Measurements from ENCODE around the gene PYM1.
"Not testable (repeated sequence)": the region's sequence is repeated elsewhere in the genome, so short reads cannot be mapped to it uniquely, and the experiment has no call there.

PYM1 gene

DNA sequence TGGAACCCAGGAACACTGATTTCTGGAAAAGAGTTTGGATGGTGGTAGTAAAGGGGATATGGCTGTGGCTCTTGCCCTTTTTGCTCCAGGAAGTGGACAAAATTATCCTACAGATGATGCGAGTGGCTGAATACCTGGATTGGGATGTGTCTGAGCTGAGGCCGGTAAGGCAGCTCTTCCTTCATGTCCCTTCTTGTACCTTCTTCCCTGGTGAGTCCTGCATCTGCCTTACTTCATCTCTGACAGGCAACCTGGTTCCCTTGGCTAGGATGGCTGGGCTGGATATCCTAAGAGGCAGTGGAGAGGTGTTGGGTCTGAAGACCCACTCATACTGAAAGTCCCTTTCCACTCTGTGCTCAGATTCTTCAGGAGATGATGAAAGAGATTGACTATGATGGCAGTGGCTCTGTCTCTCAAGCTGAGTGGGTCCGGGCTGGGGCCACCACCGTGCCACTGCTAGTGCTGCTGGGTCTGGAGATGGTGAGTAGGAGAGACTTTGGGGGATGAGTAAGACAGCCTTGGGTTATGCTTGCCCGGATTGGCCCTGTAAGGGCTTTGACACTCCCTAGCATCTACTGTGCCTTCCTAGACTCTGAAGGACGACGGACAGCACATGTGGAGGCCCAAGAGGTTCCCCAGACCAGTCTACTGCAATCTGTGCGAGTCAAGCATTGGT lies 11.3 kb upstream of the PYM1 start:
- peak; percentile 27 to 50 for DNase-seq

DNA sequence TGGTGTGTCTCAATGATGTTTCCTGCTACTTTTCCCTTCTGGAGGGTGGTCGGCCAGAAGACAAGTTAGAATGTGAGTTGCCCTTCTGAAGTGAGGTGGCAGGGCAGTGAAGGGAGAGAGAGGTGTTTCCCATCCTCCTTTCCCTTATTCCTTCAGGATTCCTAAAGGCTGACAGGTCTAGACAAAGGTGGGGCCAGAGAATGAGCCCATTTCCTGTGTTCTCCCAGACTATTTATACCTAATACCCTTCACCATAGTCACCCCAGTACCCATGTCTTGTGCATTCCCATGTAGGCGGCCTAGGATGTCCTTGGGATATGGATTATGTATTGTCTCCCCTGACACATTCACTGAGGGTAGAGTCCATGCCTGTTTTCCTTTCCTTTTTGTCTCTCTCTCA lies 10.3 kb upstream of the PYM1 start:
- no peak for DNase-seq

DNA sequence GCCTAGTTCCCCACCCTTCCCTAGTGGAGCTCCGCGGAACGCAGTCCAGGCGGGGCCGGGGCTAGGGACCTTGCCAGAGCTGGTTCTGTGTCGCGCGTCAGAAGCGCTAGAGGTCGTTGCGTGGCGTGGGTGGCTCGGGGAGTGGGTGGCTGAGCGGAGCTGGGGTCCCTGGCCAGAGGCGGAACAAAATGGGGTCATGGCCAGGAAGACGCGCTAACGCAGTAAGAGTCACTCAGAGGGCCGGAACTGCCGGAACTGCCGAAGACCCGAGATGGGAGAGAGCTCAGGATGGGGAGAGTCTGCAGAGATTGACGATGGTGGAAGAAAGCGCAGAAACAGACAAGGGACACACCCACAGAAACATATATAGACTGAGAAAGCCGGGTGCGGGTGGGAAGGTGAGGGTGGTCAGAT lies 8.1 kb upstream of the PYM1 start:
- DNase-seq: peak; percentile 50 to 61

DNA sequence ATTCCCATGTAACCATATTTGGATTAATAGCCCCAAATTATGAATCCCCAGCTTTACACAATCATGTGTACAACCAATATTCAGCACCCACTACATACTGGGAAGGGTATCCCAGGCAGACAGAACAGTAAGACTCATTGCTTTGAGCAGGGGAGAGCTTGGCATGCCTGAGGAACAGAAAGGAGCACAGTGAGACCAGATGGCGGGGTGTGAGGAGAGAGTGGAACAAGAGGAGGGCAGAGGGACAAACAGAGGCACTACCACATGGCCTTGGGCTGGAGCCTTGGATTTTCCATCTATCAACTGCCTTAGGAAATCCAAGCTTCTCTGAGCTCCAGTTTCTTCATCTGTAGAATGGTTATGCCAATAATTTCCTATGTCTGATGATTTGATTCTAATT lies 7.1 kb upstream of the PYM1 start:
- DNase-seq: no peak

DNA sequence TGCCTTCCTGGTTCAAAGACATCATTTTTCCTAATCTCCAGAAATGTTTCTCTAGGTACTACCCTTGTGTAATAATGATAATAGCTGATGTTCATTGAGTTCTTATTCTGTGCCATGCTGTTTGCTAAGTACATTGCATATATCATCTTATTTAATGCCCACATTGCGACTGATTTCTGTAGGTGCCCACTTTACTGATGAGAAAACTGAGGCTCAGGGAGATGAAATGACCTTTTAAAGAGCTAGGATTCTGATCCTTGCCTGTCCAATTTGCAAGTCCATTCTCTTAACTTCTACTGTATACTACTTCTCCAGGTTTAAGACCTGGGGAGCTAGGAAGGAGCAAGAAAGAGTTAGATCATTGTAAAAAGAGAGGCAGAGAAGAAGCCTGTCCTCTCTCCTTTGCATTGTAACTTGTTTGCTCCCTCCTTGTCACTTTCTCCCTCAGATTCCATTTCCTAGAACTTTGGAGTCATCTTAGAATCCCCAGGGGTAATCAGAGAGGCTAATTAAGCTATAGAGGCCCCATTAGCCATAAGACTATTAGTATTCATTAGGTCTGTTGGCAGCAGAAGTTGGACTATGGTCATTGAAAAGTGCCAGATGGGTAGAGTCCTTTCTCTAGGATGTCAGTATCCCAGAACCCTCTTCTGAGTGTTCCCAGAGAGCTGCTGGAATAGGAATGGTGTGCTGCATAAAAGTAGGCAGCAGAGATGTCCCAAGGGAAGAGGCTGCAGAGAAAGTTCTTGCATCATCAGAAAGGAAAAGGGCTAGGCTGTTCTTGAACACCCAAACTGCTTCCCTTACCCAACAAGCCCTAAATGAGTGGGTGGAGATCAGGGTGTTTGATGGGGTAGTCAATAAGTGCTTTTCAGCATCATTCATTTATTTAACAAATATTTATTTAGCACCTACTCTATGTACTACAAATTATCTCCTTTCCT lies 6.4 kb upstream of the PYM1 start:
- DNase-seq: no peak

DNA sequence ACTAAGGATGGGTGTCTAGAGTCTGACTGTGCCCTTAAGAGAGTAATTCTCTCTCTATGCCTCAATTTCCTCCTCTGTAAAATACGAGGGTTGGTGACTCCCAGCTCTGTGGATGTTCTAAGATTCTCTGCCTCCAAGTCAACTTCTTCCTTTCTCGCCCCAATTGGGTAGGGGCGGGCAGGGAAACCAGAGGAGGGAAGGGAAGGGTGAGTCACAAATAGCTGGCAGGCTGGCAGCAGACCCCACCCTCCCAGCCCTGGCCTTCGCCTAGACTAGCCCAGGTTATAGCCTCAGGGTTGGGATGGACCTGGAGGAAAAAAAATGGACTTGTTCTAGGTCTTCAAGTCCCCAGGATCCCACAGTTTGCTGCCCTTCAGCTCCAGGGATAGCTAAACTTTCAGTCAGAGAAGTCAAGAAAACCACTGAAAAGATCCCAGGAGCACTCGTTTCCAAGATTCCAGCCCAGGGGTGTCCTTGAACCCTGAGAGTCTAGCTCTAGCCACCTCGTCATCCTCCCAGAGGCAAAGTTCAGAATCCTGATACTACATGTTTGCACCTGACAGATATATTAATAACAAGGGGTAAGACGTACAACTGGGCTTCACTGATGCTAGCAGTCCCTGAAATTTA lies 5.6 kb upstream of the PYM1 start:
- DNase-seq: no peak

DNA sequence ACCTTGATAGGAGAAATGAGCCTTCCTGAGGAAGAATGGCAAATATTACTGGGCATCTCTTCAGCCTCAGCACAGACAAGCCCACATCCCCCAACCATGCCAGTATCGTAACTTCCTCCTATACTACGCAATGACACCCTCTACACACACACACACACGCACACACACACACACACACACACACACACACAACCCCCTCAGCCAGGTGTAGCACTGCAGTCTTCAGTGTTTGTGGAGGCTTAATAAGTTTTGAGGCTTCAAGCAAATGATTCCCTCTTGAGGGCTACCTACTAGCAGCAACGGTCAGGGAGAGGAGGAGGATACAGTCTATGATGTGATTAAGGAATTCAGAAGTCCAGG lies 4.8 kb upstream of the PYM1 start:
- peak; percentile 30 to 53 for DNase-seq

DNA sequence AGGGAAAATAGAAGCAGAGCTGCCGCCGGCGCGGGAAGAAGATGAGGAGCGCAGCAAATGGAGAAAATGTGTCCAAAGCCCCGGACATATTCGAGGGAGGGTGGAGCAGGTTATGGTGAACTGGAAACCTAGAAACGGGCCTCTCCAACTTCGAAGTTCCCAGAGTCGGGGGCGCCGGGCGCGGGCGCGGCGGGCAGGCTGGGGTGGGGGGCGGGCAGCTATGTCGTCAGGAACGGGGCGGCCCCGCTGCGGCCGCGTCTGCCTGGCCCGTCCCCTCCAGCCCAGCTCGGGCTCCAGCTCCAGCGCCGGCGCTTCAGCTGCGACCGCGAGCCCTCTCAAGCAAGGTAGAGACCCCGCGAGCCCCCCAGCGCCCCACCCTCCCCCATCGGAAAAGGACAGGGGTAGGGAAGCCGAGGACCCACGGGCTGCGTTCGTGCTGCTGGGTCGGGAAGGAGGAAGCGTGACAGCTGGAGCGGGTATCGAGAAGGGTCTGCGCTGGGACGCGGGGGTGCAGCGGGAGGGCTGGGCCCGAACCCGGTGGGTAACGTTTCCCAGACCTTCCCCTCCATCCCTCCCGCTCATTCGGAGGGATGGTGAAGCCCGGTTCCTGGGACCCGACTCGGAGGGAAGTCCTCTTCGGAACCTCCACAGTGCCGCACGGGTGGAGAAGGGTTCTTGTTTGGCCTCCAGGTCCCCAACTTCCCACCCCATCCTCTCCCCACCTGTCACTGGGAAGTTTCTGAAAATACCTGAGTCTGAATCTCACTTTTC lies 4.3 kb upstream of the PYM1 start:
- DNase-seq: peak; percentile 33 to 49

DNA sequence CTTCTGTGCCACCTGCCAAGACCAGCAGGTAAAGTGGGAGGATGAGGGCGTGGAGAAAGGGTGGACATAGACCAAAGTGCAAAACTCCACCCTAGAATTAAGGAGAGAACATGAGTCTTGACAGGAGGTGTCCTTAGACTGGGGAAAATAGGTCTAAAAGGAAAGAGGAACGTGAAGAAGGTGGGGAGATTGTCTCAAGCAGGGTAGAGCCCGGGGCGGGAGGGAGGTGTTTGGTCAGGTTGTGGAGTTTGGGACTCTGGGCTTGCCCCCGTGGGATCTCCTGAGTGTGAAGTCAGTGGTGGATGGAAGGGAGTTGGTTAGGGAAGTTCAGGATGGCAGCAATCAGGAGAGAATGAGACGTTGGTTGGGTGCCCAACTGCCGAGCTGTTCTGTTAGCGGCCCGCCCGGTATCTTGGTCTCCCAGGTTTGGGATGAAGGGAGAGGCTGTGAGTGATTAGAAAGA lies 3.7 kb upstream of the PYM1 start:
- peak in 1 of 2 experiments; percentile 20 for DNase-seq

DNA sequence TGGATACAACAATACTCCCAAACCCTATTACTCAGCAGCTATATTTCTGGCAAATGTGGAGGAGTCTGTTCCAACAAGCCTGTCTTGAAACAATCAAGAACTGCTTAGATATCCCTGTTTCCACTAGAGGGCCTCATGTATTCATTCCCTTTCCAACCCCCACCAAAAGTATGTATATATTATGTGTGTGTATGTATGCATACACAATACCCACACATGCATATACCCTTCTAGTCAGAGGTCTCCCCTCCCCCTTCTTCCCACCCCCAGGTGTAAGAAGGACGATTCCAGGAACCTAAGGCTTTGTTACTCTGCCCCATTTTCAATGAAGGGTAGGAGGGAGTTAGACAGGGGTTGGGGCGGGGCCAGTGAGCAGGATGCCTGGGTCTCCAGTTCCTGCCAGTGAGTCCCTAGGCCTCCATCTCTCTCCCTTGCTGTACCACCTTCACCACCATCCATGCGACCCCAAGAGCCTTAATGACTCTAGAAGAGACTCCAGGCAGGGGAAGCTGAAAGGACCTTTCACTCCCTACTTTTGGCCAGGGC lies 3.1 kb upstream of the PYM1 start, which contains the start of gene DGKA:
Gene DGKA, plus strand, starts transcription at position 392 of the 546 bp plus-strand sequence. CDS start 5,342 bp downstream, outside the sequence.
- peak; percentile 87 to 91 for DNase-seq

DNA sequence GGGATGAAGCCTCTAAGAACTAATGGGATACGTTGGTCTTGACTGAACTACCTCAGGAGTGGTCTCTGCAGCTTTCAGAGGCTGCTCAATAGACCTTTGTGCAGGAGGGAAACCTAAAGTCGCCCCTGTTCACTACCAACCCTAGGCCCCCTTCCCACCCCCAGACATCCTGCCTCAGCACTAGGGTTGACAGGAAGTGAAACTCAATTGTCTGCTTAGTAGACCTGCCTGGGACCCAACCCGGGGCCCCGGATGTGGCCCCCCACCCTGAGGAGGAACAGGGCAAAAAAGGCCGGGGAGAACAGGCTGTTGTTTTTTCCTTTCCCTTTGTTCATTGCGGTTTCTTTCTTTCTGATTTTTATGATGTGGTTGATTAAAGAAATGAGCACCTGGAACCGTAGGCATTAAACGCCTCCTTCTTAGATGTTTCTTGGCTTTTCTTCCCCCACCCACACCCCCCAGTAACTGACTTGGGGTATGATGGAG lies 1.7 kb upstream of the PYM1 start:
- peak; percentile 82 to 86 for DNase-seq

DNA sequence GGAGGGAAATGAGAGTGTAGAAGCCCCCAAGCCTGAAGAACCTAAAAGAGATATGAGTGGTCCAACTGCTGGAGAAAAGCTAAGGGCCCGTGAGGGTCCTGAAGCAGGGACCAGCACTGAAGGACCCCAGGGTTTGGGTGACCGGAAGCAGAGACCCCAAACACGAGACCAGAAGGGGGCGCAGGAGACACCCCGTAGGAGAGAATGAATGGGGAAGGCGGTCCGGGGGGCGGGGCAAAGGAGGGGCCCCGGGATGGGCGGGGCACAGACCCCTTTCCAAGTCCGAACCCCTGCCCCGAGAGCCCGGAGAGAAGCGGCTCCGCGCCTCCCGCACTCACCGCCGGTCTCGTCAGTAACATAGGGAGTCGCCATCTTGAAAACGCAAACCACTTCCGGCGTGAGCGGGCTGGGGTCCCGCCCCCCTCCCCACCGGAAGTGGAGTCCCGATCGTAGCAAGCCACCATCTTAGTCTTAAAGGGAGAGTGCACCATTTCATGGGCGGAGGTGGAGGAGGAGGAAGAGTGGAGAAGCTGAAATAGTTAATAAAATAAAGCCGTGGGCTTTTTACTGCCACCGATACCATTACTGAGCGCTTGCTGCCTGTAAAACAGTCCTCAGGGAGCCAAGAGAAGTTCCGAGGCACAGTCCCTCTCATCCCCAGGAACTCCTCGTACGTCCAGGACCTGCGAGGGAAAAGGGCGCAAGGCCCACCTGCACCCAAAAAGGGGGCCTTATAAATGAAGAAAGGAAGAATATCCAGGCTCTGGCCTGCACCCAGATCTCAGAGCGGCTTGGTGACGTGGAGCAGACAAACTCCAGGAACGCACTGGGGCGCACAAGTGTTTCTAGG lies 731 bp downstream of the PYM1 start:
- peak; percentile 94 to 96 for DNase-seq

DNA sequence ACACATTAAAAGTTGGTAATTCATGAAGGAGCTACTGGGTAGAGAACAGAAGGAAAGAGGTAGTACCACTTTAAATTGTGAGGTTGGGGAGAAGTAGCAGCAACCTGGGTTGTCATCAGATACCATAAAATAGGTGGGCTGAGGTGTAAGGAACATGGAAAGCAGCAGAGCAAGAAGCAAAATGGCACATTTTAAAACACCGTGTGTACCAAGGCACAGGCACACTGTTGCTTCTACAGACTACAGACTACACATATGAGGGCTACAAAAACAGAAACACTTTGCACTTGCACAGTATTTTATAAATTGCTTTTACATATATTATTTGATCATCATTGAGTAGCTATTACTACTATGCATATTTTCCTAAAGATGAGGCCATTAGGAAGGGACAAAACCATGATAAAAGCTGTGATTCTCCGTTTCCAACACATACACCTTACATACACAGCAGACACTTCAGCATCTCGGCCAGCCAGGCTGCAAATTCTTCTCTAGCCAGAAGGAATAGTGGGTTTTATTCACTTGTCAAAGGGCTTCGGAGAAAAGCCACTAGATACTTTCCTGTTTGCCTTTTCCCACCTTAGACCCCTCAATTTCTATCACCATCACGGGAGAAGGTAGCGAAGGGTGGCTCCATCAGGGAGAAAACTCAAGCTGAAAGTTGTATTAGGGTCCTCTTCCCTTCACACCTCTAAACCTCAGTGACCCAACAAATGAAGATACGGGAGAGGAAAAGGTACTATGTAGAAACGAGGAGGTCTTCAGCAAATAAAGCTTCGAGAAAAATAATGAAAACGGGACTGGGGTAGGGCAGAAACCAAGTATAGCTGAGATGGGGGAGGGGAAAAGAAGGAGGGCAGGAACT lies 1.6 kb downstream of the PYM1 start:
- peak in 1 of 2 experiments; percentile 21 for DNase-seq

DNA sequence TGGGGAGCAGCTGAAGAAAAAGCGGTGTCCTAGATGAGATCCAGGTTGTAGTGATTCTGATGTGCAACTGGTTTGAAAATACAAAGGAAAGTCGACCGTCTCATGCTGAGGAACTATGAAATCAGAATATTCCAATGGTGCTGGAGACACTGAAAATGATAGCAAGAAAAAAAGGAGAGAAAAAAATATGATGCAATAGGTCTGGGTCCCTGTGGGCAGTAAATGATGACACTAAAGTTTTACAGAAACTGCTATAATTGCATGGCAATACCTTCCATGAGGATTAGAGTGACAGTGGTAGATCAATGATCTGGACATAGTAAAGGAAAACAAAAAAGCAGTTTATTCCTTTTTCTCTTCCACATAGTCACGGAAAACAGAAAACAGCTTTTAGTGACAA lies 2.3 kb downstream of the PYM1 start:
- no peak for DNase-seq

DNA sequence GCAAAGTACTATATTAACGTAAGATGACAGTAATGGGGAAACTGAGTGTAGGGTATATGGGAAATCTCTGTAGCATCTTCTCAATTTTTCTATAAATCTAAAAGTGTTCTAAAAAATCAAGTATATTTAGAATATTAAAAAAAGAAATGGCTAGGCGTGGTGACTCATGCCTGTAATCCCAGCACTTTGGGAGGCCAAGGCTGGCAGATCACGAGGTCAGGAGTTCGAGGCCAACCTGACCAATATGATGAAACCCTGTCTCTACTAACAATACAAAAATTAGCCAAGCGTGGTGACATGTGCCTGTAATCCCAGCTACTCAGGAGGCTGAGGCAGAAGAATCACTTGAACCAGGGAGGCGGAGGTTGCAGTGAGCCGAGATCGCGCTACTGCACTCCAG lies 4.0 kb downstream of the PYM1 start:
- DNase-seq: not testable (repeated sequence)

DNA sequence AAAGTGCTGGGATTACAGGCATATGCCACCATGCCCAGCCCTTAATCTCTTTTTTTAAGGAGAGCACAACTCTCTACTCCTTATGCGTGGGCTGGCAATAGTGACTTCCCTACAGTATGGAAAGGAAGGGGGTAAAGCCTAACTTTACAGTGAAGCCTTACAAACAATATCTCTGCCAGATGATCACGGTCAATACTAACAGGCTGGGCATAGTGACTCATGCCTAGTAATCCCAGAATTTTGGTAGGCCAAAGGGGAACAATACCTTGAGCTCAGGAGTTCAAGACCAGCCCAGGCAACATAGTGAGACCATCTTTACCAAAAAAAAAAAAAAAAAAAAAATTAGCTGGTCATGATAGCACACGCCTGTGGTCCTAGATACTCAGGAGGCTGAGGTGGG lies 5.6 kb downstream of the PYM1 start:
- no peak for DNase-seq

DNA sequence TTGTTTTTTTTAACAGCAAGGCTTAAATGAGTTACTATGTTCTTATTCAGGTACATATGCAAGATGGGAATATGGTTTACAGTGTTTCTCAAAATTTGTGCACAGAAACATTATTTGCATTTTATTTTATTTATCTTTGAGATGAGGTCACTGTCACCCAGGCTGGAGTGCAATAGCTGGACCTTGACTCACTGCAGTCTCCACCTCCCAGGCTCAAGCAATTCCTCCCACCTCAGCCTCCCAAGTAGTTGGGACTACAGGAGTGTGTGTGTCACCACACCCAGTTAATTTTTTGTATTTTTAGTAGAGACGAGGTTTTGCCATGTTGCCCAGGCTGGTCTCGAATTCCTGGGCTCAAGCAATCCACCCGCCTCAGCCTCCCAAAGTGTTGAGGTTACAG lies 8.7 kb downstream of the PYM1 start:
- DNase-seq: not testable (repeated sequence)

DNA sequence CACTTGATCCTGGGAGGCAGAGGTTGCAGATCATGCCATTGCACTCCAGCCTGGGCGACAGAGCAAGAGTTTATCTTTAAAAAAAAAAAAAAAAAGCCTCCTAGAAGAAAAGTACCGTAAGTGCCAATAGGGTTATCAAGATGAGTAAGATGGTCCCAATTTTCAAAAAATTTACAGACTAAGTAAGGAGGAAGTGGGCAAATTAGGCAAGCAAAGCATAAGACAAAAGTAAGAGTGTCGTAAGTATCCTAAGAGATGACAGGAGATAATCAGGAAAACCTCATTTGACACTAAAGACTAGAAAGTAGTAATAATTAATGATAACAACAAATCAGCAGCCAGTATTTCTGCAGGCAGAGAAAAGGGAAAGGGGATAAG lies 12.2 kb downstream of the PYM1 start:
- no peak for DNase-seq

DNA sequence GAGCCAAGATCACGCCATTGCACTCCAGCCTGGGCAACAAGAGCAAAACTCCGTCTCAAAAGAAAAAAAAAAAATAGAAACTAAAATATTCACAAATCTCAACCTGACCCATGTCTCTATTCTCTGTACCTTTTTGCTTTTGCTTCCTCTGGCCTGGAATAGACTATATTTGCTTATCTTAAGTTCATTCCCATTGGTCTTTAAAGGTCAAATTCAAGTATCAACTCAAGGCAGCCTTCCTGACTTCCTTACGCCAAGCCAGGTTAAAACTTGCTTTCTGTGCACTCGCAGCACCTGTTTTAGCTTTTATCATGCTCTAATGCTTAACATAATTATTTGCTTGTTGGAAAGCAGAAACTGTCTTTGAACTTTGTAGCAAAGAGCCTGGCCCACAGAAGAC lies 14.8 kb downstream of the PYM1 start:
- DNase-seq: no peak

DNA sequence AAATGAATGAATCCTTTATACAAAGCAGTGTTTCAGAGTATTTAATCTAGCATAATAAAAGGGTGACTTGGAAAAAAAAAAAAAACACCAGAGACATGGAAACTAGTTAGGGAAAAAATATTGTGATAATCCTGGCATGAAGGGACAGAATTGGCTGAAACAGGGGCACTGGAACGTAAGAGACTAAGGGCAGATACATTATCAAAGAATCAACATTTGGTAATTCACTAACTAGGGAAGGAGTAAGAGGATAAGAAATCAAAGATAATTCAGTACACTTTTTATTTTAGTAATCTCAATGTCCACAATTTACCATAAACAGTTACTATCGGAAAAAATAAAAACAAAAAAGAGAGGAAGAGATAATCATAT lies 18.2 kb downstream of the PYM1 start:
- no peak for DNase-seq
